Caco-2 (cell line): ENCODE results near the gene TRPC4. TPM values are rescaled to one million over a fixed set of nuclear protein-coding genes. Genes with fewer than 3 reads are reported as not detected.

Source experiments
- BruUV-seq: library from RNA; stranded (reverse); fragments of 400-500 nt; replicated peaks from 2 replicates; lab custom pipeline; 2021; lab: Mats Ljungman, UMichigan
- CTCF ChIA-PET: fragments of 300-600 bp; sonication (Branson Sonifier 250); formaldehyde crosslinking; loops from one replicate; lab custom pipeline; 2022; ENCODE audit warnings: antibody characterized with exemption; lab: Charles Lee
- POLR2A ChIA-PET: fragments of 300-600 bp; sonication (Branson Sonifier 250); formaldehyde crosslinking; loops from one replicate; lab custom pipeline; 2022; ENCODE audit warnings: antibody characterized with exemption; lab: Charles Lee
- DNase-seq, 2 experiments: peaks; one replicate each; pipeline versions ENCODE4 v3.0.0 to v3.0.0-alpha.2; 2020 to 2022
- H3K27me3 ChIP-seq: replicated peaks from 2 replicates; pipeline ENCODE4 v1.6.0; 2011; ENCODE audit warnings: low read length; ENCODE audit not compliant: control insufficient read depth, insufficient read depth
- H3K36me3 ChIP-seq: 2 replicates; pipeline ENCODE4 v1.5.1; 2011; ENCODE audit warnings: low read length; ENCODE audit not compliant: control insufficient read depth, insufficient read depth
- H3K4me1 ChIP-seq: fragments of 250-450 bp; sonication (Bioruptor Pico); 2 replicates; pipeline ENCODE4 v1.5.1; 2020; ENCODE audit warnings: mild to moderate bottlenecking
- H3K4me3 ChIP-seq: 2 replicates; pipeline ENCODE4 v1.5.1; 2011; ENCODE audit warnings: low read depth, mild to moderate bottlenecking, control low read depth, low read length
- H3K9me3 ChIP-seq: fragments of 250-450 bp; sonication (Bioruptor Pico); 2 replicates; pipeline ENCODE4 v1.5.1; 2020; ENCODE audit warnings: mild to moderate bottlenecking, moderate library complexity
- H3K27ac Mint-ChIP-seq: one replicate; pipeline ENCODE4 v1.8.0; 2022; ENCODE audit warnings: mixed read lengths; ENCODE audit not compliant: unreplicated experiment
- H3K27me3 Mint-ChIP-seq: one replicate; pipeline ENCODE4 v1.8.0; 2022; ENCODE audit warnings: mixed read lengths; ENCODE audit not compliant: insufficient read depth, unreplicated experiment
- H3K36me3 Mint-ChIP-seq: one replicate; pipeline ENCODE4 v1.8.0; 2022; ENCODE audit warnings: mild to moderate bottlenecking, mixed read lengths; ENCODE audit not compliant: insufficient read depth, unreplicated experiment
- H3K4me1 Mint-ChIP-seq: one replicate; pipeline ENCODE4 v1.8.0; 2022; ENCODE audit warnings: low read depth, mixed read lengths; ENCODE audit not compliant: unreplicated experiment
- H3K4me3 Mint-ChIP-seq: one replicate; pipeline ENCODE4 v1.8.0; 2022; ENCODE audit warnings: mild to moderate bottlenecking, moderate library complexity, mixed read lengths; ENCODE audit not compliant: unreplicated experiment
- H3K9me3 Mint-ChIP-seq: one replicate; pipeline ENCODE4 v1.8.0; 2022; ENCODE audit warnings: mixed read lengths; ENCODE audit not compliant: unreplicated experiment
- intact Hi-C: fragments of 100-400 bp; cut with micrococcal nuclease; formaldehyde crosslinking; loops from one replicate; pipeline ENCODE4 v1.10.0; 2022; ENCODE audit not compliant: unreplicated experiment
- total RNA-seq: library from RNA; stranded (reverse); gene quantifications from 2 replicates; pipeline ENCODE4 v1.2.3, GENCODE V29; 2022
- TF ChIP-seq, protein P1 (sequence below), 2 experiments: fragments of 200-600 bp in 1 of 2; IDR thresholded peaks; 1 replicate in 1 of 2; 2 replicates in 1 of 2; pipeline versions ENCODE4 v1.5.1 to v1.8.0; 2011 to 2022; ENCODE audit warnings: antibody characterized with exemption in 1 of 2, control low read depth in 1 of 2, inconsistent platforms in 1 of 2, low read depth in 1 of 2, low read length in 1 of 2, mild to moderate bottlenecking in 1 of 2, moderate library complexity in 1 of 2; ENCODE audit not compliant: insufficient read depth in 1 of 2, severe bottlenecking in 1 of 2, unreplicated experiment in 1 of 2

TRPC4 gene
- total RNA-seq, 1 experiment from 2014 or later = not detected

DNA sequence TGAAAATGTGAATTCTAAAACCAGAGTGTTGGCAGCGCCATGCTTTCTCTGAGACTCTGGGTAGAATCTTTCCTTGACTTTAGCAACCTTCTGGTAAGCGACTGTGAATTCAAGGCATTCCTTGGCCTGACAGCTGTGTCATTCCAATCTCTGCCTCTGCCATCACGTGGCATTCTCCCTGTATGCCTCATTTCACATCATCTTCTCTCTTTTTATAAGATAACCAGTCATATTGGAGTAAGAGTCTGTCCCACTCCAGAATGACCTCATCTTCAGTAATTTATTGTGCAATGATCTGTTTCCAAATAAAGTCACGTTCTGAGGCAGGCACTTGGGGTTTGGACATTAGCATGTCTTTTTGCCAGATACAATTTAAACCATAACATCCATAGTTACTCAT lies 167.6 kb downstream of the TRPC4 start:
- no TSS peak for BruUV-seq
- no peaks in the 10 kb centered on the region for H3K9me3 ChIP-seq
- intact Hi-C loops = no loop called here
- ChIA-PET POLR2A (no interaction called here), CTCF (no interaction called here)
- Mint-ChIP-seq H3K27ac (no peak overlapping the region), H3K36me3 (no peaks in the 10 kb centered on the region), H3K4me3 (no peak overlapping the region), H3K9me3 (no peaks in the 10 kb centered on the region), H3K4me1 (no peaks in the 10 kb centered on the region), H3K27me3 (peaks cover 8% of the 10 kb centered on the region)
- H3K4me3 ChIP-seq = no peak overlapping the region
- no peaks in the 10 kb centered on the region for H3K36me3 ChIP-seq
- no peak for DNase-seq
- TF ChIP-seq, protein P1, sequence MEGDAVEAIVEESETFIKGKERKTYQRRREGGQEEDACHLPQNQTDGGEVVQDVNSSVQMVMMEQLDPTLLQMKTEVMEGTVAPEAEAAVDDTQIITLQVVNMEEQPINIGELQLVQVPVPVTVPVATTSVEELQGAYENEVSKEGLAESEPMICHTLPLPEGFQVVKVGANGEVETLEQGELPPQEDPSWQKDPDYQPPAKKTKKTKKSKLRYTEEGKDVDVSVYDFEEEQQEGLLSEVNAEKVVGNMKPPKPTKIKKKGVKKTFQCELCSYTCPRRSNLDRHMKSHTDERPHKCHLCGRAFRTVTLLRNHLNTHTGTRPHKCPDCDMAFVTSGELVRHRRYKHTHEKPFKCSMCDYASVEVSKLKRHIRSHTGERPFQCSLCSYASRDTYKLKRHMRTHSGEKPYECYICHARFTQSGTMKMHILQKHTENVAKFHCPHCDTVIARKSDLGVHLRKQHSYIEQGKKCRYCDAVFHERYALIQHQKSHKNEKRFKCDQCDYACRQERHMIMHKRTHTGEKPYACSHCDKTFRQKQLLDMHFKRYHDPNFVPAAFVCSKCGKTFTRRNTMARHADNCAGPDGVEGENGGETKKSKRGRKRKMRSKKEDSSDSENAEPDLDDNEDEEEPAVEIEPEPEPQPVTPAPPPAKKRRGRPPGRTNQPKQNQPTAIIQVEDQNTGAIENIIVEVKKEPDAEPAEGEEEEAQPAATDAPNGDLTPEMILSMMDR (IDR thresholded peaks at IDR 0.05; ENCODE audit: insufficient read depth in 1 of 2, low read depth in 1 of 2, low read length in 1 of 2, severe bottlenecking in 1 of 2, unreplicated experiment in 1 of 2) = no peak
- no peaks in the 10 kb centered on the region for H3K4me1 ChIP-seq
- no peaks in the 10 kb centered on the region for H3K27me3 ChIP-seq

DNA sequence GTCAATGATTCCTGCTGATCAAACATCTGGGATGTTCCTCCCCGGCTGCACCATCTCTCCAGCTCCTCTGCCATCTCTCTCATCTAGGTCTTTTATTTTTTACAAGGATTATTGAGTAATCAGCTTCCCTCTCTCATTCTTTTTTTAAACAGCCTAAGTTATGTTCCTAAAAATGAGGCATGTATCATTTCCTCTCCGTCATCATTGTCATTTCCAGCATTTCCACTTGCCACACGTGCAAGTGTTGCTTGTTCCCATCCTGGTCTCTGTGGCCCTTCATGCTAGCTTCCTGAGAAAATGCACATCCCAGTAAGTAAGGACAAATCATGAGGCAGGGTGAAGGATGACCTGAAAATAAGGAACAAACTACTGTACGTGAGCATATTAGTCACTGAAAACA lies 168.3 kb downstream of the TRPC4 start:
- intact Hi-C loops = no loop called here
- H3K4me1 ChIP-seq = no peaks in the 10 kb centered on the region
- DNase-seq = no peak
- H3K36me3 Mint-ChIP-seq = no peaks in the 10 kb centered on the region
- no peak overlapping the region for H3K4me3 Mint-ChIP-seq
- BruUV-seq = no TSS peak
- no peak overlapping the region for H3K4me3 ChIP-seq
- H3K27me3 ChIP-seq = no peaks in the 10 kb centered on the region
- TF ChIP-seq, protein P1 (IDR thresholded peaks at IDR 0.05; ENCODE audit: insufficient read depth in 1 of 2, low read depth in 1 of 2, low read length in 1 of 2, severe bottlenecking in 1 of 2, unreplicated experiment in 1 of 2) = no peak
- no peaks in the 10 kb centered on the region for H3K9me3 ChIP-seq
- peaks cover 11% of the 10 kb centered on the region for H3K27me3 Mint-ChIP-seq
- no peak overlapping the region for H3K27ac Mint-ChIP-seq
- H3K9me3 Mint-ChIP-seq = no peaks in the 10 kb centered on the region
- CTCF ChIA-PET = no interaction called here
- H3K4me1 Mint-ChIP-seq = no peaks in the 10 kb centered on the region
- POLR2A ChIA-PET = no interaction called here
- no peaks in the 10 kb centered on the region for H3K36me3 ChIP-seq

DNA sequence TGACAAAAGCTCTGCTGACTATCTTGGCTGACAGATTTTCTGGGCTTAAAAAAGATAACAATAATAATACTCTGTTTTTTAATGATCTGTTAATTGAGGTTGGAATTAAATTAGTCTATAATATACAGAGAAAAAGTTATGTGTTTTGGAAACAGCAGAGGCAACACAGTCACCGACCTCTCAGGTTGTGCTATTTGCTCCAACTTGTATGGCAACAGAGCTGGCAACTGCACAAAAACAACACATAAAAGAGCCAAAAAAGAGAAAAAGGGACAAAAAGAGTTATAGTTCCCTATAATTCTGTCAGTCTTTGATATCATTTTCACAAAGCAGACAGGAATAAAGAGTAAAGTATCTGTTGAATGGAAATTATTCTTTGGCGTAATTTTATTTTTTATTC lies 168.7 kb downstream of the TRPC4 start:
- intact Hi-C loops = no loop called here
- Histone ChIP-seq H3K36me3 (no peaks in the 10 kb centered on the region), H3K4me3 (no peak overlapping the region), H3K27me3 (no peaks in the 10 kb centered on the region), H3K4me1 (no peaks in the 10 kb centered on the region), H3K9me3 (no peaks in the 10 kb centered on the region)
- TF ChIP-seq, protein P1 (IDR thresholded peaks at IDR 0.05; ENCODE audit: insufficient read depth in 1 of 2, low read depth in 1 of 2, low read length in 1 of 2, severe bottlenecking in 1 of 2, unreplicated experiment in 1 of 2) = no peak
- H3K4me1 Mint-ChIP-seq = no peaks in the 10 kb centered on the region
- POLR2A ChIA-PET = no interaction called here
- no peaks in the 10 kb centered on the region for H3K9me3 Mint-ChIP-seq
- no peaks in the 10 kb centered on the region for H3K36me3 Mint-ChIP-seq
- no peak for DNase-seq
- BruUV-seq = no TSS peak
- H3K4me3 Mint-ChIP-seq = no peak overlapping the region
- CTCF ChIA-PET = no interaction called here
- H3K27ac Mint-ChIP-seq = no peak overlapping the region
- peaks cover 12% of the 10 kb centered on the region for H3K27me3 Mint-ChIP-seq
